Ramos (cell line): Measurements from ENCODE around the gene HSPB7.
"Not testable (repeated sequence)": the region's sequence is repeated elsewhere in the genome, so short reads cannot be mapped to it uniquely, and the experiment has no call there.

Source experiments
- in situ Hi-C: fragments of 300-500 bp; cut with MboI; formaldehyde crosslinking; loops from one replicate; pipeline ENCODE4 v1.14.3; 2022; ENCODE audit warnings: low sequenced_read_pairs; ENCODE audit not compliant: unreplicated experiment

Gene HSPB7

GRCh38 chr1:16017461-16018303 lies at the start of gene HSPB7:
Gene HSPB7 (minus strand): TSS chr1:16018043. CDS start chr1:16017963, 80 bp downstream.
- in situ Hi-C loops = no loop called here

- in situ Hi-C loops = no loop called here
These were observed 49.4 kb upstream of the HSPB7 start for GRCh38 chr1:16067127-16067768.

- in situ Hi-C loops = no loop called here
These were observed 48.4 kb upstream of the HSPB7 start for GRCh38 chr1:16066245-16066644.

- in situ Hi-C loops = no loop called here
These were observed 47.4 kb upstream of the HSPB7 start for GRCh38 chr1:16065269-16065576.

- in situ Hi-C loops = no loop called here
These were observed 46.9 kb upstream of the HSPB7 start for GRCh38 chr1:16064536-16065268.

- in situ Hi-C loops = no loop called here
These were observed 46.1 kb upstream of the HSPB7 start for GRCh38 chr1:16063921-16064320.

GRCh38 chr1:16063226-16063829 lies 45.5 kb upstream of the HSPB7 start:
- in situ Hi-C loops = no loop called here

GRCh38 chr1:16062687-16063075 lies 44.8 kb upstream of the HSPB7 start:
- in situ Hi-C loops = not testable (repeated sequence)

- in situ Hi-C loops = not testable (repeated sequence)
These were observed 44.3 kb upstream of the HSPB7 start for GRCh38 chr1:16061989-16062686.

GRCh38 chr1:16061266-16061665 lies 43.4 kb upstream of the HSPB7 start:
- in situ Hi-C loops = no loop called here

- in situ Hi-C loops = not testable (repeated sequence)
These were observed 40.7 kb upstream of the HSPB7 start for GRCh38 chr1:16058394-16059120.

- in situ Hi-C loops = not testable (repeated sequence)
These were observed 39.6 kb upstream of the HSPB7 start for GRCh38 chr1:16057314-16057915.

- in situ Hi-C loops = not testable (repeated sequence)
These were observed 38.7 kb upstream of the HSPB7 start for GRCh38 chr1:16056521-16056912.

- in situ Hi-C loops = no loop called here
These were observed 38.0 kb upstream of the HSPB7 start for GRCh38 chr1:16055613-16056520.

GRCh38 chr1:16054598-16055540 lies 37.0 kb upstream of the HSPB7 start:
- in situ Hi-C loops = no loop called here

- in situ Hi-C loops = no loop called here
These were observed 36.1 kb upstream of the HSPB7 start for GRCh38 chr1:16053781-16054502.
